ENCODE data around the gene PLB1.

DNA sequence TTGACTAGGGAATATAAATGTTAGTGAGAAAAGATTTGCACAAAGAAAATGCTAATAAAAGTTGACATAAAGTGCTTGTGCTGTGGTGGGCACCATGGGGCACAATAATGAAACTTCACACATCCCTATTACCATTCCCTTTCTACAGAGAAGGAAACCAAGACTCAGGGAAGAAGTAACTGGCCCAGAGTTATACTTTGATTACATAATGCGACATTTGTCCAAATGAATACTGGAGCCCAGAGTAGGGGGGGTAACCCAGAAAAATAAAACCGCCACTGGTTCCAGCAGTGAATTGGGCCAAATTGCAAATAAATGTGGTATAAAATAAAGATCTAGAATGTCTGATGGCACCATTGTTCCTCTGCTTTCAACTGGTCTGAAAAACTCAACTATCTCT lies 149.7 kb downstream of the PLB1 start:
- TF ChIP-seq, protein P1, sequence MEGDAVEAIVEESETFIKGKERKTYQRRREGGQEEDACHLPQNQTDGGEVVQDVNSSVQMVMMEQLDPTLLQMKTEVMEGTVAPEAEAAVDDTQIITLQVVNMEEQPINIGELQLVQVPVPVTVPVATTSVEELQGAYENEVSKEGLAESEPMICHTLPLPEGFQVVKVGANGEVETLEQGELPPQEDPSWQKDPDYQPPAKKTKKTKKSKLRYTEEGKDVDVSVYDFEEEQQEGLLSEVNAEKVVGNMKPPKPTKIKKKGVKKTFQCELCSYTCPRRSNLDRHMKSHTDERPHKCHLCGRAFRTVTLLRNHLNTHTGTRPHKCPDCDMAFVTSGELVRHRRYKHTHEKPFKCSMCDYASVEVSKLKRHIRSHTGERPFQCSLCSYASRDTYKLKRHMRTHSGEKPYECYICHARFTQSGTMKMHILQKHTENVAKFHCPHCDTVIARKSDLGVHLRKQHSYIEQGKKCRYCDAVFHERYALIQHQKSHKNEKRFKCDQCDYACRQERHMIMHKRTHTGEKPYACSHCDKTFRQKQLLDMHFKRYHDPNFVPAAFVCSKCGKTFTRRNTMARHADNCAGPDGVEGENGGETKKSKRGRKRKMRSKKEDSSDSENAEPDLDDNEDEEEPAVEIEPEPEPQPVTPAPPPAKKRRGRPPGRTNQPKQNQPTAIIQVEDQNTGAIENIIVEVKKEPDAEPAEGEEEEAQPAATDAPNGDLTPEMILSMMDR (conservative IDR thresholded peaks at IDR 0.05; ENCODE audit: low read depth in 2 of 2): no peak
- TF ChIP-seq POLR2AphosphoS5 (IDR thresholded peaks at IDR 0.05; ENCODE audit: low read depth): no peak
- no peak for TF ChIP-seq EZH2 (IDR thresholded peaks at IDR 0.05; ENCODE audit: low read depth, unreplicated experiment)
- TF ChIP-seq, protein P2, sequence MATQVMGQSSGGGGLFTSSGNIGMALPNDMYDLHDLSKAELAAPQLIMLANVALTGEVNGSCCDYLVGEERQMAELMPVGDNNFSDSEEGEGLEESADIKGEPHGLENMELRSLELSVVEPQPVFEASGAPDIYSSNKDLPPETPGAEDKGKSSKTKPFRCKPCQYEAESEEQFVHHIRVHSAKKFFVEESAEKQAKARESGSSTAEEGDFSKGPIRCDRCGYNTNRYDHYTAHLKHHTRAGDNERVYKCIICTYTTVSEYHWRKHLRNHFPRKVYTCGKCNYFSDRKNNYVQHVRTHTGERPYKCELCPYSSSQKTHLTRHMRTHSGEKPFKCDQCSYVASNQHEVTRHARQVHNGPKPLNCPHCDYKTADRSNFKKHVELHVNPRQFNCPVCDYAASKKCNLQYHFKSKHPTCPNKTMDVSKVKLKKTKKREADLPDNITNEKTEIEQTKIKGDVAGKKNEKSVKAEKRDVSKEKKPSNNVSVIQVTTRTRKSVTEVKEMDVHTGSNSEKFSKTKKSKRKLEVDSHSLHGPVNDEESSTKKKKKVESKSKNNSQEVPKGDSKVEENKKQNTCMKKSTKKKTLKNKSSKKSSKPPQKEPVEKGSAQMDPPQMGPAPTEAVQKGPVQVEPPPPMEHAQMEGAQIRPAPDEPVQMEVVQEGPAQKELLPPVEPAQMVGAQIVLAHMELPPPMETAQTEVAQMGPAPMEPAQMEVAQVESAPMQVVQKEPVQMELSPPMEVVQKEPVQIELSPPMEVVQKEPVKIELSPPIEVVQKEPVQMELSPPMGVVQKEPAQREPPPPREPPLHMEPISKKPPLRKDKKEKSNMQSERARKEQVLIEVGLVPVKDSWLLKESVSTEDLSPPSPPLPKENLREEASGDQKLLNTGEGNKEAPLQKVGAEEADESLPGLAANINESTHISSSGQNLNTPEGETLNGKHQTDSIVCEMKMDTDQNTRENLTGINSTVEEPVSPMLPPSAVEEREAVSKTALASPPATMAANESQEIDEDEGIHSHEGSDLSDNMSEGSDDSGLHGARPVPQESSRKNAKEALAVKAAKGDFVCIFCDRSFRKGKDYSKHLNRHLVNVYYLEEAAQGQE (IDR thresholded peaks at IDR 0.05; ENCODE audit: unreplicated experiment): no peak
- TF ChIP-seq CREB1 (CRISPR knock-in tag; IDR thresholded peaks at IDR 0.05; ENCODE audit: low read depth): no peak
- TF ChIP-seq NANOG (IDR thresholded peaks at IDR 0.05; ENCODE audit: borderline replicate concordance): no peak
- no peak for TF ChIP-seq JUNB (IDR thresholded peaks at IDR 0.05; ENCODE audit: unreplicated experiment)
- no peak for TF ChIP-seq EZH2phosphoT487 (IDR thresholded peaks at IDR 0.05; ENCODE audit: unreplicated experiment)
- TF ChIP-seq ZNF114 (CRISPR knock-in tag; IDR thresholded peaks at IDR 0.05): no peak
